GM18517 (cell line): Measurements from ENCODE around the gene RAB11A.

Source experiments
- ATAC-seq: cut with Tn5 transposase; IDR thresholded peaks from one replicate; pipeline ENCODE4 v1.9.1; 2021; ENCODE audit warnings: mild to moderate bottlenecking, moderate library complexity; ENCODE audit not compliant: unreplicated experiment

RAB11A gene

DNA sequence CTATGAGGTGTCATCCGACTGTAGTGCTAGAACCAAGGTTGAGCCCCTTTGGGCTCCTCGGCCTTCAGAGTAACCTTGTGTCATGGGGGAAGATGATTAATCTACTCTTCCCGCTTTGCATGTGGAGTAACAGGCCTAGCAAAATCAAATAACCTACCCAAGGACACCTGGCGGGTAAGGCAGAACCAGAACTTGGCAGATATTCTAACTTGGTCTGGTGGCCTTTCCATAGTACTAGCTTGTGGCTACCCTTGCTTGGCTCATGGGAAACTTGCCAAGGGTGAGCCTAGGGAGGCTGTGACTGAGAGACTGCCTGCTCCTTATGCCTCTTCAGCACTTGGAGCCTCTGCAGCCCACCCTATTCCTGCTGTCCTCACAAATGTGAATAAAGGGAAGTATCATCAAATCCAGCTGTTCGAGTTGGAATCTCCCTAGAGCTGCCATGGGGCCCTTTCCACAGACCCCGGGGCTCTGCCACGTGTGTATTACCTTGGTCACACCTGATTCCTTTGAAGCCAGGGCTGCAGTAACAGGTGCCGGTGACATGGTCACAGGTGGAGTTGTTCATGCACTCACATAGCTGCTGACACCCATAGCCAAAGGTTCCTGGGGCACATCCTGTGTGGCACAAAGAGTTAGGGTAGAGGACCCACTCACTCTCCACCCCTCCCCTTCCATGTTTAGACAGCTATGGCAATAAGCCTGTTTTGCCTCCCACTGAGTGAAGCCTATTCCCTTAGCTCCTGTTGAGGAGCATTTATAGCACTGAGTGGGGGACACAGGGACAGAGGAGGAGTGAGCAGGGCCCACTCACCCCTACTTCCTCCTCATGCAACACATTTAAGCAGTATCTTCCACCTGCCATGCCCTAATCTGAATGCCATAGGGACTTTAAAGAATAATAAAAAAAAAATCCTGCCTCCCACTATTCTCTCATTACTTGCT, 46.0 kb downstream of the RAB11A start:
- ATAC-seq: no peak

DNA sequence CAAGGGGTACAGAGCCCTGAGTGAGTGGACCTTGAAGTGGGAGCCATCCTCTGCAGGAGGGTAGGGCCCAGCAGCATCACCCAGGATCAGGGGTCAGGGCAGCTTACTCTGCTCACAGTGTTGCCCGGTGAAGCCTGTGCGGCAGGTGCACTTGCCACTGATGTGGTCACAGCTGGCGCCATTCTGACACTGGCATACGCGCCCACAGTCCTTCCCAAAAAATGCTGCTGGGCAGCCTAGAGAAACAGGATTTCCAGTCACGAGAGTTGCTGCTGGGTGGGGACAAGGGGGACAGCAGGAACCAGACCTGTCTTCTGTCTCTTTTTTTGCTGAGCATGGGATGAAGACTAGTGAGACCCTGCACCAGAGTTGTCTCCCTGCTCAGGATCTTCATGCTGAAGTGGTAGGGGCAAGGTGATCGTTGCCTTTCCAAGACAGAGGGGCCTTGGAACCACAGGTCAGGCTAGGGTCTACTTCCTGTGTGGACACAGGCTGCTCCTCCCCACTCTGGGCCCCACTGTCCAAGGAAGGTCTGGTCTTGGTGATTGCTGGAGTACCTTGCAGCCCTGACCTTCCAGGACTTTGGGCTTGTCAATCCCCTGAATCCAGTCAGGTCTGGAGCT, 46.9 kb downstream of the RAB11A start:
- no peak for ATAC-seq

DNA sequence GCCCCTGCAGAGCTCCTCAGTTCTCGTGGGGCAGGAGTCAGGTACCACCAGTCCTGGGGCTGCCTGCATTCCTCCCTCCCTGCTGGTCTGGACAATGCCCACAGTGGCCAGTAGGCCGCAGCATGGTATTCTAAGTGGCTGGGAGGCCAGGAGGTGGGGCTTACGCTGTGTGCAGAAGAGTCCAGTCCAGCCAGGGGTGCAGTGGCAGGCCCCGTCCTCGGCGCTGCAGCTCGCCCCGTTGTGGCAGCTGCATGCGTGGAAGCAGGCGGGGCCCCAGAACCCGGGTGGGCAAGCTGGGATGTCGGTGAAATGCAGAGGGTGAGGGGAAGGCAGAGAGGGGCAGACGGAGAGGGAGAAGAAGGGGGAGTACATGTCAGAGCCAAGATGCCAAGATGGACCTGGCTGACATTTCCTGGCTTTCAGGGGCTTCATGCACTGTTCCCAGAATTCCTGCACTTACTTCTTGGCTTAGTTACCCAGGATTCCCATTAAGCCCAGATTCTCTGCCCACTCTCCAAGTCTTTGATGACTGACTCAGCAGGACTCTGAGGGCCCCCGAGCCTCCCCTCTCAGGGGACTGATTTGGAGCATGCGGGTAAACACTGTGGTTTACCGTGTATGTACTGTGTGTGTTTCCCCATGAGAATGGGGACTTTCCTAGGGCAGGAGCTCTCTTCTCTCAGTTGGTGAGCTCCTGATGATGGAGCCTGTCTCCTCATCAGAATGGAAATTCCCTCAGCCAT, 47.5 kb downstream of the RAB11A start:
- ATAC-seq: peak; percentile 55

DNA sequence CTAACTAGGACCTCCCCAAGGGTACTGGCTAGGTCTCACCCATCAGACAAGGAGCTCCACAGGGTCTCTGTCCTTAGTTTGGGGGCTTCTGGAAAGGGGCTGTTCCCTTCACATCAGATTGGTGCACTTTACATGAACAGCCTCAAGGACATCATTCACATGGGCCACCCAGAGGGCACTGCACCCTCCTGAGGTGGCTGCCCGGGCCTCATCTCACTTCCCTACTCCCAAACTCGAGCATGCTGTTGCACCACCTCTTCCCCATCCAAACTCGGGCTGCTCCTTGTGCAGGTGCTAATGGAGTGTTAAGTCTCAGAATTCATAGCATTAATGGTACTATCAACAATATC, 48.1 kb downstream of the RAB11A start:
- ATAC-seq: no peak

DNA sequence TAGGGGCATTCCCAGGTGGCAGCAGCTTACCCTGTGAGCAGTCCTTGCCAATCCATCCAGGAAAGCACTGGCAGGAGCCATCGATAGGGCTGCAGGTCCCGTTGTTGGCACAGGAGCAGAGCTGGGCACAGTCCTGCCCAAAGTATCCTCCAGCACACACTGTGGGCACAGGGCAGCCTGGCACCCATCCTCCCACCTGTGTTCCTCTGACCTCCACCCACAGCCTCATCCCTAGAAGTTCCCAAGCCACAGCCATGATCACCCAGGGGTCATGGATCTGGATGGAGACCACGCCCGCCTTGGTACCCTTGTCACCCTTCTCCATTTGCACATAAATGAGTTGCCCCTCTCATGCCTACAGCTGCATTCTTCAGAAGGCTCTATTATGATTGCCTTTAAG, 48.6 kb downstream of the RAB11A start:
- no peak for ATAC-seq

DNA sequence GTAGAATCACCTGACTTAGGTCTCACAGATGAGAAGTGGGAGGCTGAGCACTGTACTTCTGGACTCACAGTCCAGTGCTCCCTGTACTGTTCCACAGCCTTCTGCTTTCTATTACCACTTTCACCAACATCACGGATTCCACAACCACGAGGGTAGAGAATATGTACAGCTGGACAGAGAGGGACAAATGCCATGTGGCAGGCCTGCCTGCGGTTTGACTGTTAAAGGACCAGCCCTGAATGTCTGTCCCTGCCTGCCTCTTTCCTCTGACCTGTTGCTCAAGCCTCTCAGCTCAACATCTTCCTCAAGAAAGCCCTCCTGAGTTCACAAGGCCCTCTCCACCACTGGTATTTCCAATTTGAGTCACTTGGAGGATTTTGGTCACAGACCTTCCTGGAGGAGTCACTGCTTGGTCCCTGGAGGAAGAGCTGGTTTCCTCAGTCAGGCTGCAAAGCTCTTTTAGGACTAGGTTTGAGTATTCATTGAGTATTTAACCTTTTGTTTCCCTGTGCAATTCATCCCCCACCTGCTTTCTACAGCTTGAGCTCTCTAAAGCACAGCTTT, 49.1 kb downstream of the RAB11A start:
- no peak for ATAC-seq

DNA sequence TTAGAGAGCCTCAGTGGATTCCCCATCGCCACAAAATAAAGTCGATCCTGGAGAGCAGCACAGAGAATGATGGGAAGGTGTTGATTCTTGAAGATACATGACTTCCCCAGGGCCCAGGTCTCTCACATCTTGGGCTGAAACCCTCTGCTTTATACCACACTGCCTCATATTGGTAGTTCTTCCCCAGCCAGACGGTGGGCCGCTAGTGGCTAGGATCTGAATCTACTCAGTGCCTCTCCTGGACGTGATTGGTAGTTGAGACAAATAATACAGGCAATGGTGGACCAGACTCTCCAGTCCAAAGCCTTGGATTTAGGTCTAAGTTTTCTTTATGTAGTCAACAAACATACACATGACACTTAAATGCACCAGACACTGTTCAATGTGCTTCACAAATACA, 49.7 kb downstream of the RAB11A start:
- ATAC-seq: no peak

DNA sequence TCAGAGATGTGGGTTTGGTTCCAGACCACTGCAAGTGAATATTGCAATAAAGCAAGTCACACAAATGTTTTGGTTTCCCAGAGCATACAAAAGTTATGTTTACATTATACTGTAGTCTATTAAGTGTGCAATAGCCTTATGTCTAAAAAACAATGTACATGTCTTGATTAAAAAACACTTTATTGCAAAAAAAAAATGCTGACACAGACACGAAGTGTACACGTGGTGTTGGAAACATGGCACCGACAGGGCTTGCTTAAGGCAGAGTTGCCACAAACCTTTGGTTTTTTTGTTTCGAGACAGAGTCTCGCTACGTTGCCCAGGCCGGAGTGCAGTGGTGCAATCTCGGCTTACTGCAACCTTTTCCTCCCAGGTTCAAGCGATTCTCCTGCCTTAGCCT, 50.1 kb downstream of the RAB11A start:
- ATAC-seq: no peak

DNA sequence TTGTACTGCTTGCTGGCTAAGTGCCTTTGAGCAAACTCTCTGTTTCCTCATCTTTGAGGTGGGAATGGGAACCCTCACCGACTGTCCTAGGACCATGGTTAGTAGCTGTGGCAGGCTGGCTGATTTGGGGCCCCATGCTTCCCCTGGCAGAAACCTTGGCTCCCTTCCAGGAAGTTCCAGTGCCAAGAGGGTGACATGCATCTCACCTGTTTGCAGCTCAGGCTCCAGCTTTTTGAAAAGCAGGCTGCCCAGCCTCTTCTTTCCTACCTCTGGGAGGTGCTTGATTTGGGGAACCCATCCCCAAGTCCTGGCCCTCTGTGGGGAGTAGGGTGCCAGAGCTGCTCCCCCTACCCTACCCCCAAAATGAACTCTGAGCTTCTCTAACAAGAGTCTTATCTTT, 50.8 kb downstream of the RAB11A start:
- no peak for ATAC-seq

DNA sequence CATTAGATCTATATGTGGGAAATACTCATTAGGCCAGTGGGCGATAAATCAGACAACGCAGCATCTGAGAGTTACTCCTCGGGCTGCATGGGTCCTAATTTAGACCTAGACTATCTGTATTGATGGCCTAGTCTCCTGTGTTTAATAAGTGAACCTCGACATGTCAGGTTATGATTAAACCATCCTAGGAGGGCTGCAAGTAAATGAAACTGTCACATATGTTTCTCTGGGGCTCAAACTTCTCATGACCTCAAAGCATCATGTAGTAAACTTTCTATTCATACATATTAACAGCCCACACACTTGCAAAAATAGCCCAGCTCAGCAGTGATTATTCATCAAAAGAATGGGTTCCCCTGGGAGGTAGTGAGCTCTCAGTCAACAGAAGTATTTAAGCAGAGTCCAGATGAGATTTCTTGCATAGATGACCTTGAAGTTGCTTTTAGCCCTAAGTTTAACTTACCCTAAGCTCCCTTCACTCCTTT, 51.6 kb downstream of the RAB11A start:
- peak; percentile 50 for ATAC-seq

DNA sequence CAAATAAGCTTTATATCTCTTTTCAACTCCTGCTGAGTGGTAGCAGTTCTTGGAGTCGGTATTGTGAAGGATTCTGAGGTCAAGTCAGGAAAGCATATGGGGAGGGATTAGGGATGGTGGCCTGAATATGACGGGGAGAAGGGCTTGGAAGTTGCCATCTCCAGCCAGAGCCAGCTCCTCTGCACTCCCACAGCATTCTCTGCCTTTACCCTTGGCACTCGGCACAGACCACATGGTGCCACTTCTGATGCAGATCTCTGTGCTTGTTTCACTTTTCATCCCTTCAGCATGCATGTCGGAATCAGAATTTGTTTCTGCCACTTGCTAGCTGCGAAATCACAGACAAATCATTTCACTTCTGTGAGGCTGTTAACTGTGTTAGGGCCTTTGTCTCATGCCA, 52.5 kb downstream of the RAB11A start:
- no peak for ATAC-seq

DNA sequence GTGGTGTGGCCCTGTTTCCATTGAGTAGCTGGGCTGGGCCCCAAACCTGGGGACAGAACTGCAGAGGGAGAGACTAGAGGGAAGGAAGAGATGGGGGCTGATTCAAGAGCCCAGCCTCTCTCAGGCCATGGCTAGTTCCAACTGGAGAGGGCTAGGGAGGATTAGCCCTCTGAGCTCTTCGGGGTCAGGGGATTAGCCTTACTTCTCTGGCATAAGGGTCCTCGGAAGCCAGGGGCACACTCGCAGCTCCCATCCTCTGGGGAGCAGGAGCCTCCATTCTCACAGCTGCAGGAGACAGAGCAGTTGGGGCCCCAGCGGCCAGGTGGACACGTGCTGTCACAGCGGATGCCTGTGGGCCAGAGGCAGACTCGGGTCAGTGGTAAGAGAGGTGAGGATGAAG, 53.3 kb downstream of the RAB11A start:
- no peak for ATAC-seq

DNA sequence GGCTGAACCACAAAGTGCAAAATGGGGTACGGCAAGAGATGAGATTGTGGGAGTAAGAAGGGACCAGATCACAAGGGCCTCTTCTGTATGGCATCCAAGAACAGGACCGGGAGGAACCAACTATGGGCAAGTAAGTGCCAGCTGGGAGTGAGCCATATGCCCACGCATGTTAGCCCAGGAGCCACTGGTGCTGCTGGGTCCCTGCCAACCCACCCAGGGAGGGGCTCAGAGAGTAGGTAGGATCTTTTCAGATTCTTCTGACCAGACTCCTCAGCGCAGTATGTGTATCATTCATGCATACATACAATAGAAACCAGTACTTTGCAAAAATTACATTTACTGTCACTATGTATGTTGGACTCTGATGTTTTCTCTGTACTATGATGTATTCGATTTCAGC, 54.0 kb downstream of the RAB11A start:
- no peak for ATAC-seq

DNA sequence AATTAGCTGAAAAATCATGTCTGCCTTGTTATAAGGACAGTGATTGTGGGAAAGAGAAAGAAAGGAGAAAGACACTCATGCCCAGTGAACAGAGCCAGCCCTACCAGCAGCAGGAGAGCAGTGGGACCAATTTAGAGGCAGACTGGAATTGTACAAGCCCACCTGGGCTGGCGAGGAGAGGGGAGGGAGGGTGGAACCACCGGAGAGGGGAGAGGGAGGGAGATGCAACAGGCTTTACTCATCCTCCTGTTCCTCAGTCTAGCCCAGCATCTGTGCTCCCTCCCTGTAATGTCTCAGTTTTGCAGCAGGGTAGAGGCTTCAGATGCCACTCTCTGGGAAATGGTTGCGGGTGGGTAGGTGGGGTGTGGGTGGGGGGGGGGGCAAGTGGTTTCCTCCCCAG, 54.7 kb downstream of the RAB11A start:
- ATAC-seq: no peak

DNA sequence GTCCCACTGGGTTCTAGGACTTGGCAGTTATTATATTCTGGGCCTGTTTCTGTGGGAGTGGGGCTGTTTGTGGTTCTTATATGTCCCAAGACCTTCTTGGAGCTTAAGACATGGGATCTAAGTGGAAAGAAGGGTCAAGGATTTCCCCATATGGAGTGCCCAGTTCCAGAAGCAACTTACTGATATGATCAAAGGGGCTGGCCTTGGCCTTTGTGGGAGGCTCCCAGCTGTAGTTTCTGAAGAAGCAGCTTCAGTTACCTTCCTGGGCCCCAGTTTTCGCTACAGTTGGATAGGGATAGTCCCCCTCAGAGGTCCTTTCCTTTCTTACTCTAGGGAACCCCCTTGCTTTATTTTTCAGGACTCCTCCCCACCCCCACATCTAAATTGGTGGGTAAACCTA, 56.0 kb downstream of the RAB11A start:
- no peak for ATAC-seq

DNA sequence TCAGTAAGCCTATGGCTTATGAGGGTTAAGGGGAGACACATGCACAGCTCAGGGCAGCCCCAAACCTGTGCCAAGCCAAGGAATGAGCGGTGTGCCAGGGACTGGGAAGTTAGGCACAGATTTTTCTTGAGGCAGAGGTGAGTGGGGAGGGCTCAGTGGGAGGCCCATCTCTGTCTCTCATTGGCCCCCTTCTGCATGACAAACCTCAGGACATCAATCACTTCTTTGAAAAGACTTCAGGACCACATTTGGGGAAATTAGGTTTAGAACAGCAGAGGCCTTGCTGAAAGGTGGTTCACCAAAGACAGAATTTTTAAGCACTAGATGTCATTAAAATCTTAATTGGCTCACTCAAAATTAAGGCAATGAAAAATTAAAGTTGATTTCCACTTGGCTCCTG, 57.2 kb downstream of the RAB11A start:
- no peak for ATAC-seq

DNA sequence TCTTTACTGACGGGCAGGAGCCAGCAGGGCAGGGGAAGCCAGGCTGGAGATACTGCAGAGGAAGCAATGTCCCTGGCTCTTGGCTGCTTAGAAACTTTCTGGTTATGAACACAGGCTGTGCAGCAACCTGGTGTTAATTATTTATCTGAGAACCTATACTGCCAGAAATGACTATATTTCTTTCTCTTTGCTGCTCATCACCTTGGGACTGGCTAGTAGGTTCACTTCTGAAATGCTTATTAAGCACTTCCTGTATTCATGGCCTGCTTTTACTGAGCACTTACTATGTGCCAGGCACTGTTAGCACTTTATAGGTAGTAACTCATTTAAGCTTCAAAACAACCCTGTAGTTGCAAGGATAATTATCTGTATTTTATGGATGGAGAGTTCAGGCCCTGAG, 57.6 kb downstream of the RAB11A start:
- ATAC-seq: peak; percentile 57

DNA sequence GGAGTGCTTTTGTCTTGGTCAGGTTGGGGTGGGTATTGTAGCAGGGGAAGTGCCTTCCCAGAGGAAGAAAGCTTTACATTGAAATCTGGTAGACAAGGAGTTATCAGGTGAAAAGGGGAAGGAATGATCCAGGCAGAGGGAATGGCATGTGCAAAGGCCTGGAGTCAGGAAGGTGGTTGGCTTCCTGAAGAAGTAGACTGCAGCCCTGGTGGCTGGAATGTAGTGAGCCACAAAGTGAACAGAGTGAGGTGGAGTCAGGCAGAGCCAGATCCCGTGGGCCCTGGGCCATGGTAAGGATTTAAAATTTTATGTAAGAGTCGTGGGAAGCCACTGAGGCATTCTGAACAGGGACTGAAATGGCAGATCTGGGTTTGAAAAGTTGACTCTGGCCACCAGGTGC, 58.3 kb downstream of the RAB11A start:
- ATAC-seq: no peak

DNA sequence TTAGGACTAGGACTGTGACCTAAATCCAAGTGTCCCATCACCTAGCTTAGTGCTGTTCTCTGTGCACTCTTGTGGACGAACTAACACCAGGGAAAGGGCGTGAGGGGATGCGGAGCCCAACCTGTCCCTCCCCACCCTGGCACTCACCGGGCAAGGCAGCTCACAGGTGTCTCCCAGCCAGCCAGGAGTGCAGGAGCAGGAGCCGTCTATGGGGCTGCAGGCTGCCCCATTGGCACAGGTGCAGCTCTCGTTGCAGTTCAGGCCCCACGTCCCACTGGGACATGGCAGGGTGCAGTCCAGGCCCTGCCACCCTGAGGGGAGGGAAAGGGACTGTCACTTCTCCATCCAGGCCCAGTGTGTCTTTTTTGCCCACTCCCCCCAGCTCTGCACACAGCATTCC, 60.3 kb downstream of the RAB11A start:
- no peak for ATAC-seq

DNA sequence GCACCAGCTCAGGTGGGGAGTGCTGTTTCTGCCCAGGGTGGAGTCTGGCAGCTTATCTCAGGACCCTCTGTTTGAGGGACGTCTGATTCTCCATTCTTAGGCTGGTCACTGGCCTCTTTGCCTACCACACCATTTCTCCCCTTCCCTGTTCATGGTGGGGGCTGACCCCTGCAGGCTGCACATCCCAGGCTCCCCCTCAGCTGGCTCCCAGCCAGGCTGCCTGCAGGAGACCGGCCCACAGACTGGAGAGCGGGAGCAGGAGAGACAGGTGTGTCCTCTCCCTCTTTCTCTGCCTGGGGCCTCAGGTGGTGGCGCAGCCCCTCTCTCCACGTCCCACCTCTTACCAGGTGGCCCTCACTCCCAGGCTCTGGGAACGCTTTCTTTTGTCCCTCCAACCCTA, 60.8 kb downstream of the RAB11A start:
- ATAC-seq: no peak

DNA sequence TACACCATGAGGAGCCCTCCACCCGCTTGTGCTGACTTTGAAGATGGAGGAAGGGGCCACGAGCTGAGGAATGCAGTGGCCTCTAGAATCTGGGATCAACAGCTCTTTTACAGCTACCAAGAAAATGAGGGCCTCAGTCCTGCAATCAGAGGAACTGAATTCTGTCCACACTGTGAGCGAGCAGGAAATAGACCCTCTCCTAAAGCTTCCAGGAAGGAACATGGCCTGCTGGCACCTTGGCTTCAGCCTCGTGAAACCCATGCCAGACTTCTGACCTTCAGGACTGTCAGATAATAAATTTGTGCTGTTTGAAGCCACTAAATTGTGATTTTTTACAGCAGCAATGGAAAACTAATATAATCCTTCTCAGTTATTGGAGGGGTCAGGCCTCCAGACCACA, 61.9 kb downstream of the RAB11A start:
- ATAC-seq: no peak
